Breast epithelium (tissue), 4 donors: ENCODE results near the gene C12orf56. TPM values are rescaled to one million over a fixed set of nuclear protein-coding genes. Genes with fewer than 3 reads are reported as not detected.

Experiments used
- DNase-seq, 2 donors: peaks; one replicate each; pipeline ENCODE4 v3.0.0-alpha.2; 2019; ENCODE audit warnings: low spot score in 2 of 2
- H3K27ac ChIP-seq, 2 donors: fragments of 200-600 bp; sonication (generic) in 1 of 2; one replicate each; pipeline ENCODE4 v1.5.1; 2016 to 2019; ENCODE audit warnings: mild to moderate bottlenecking in 1 of 2
- H3K27me3 ChIP-seq, 2 donors: fragments of 200-600 bp; sonication (generic) in 1 of 2; one replicate each; pipeline versions ENCODE4 v1.5.1 to v1.6.0; 2017 to 2019; ENCODE audit warnings: control low read depth in 1 of 2, mild to moderate bottlenecking in 1 of 2
- H3K36me3 ChIP-seq: fragments of 200-600 bp; one replicate; pipeline ENCODE4 v1.5.1; 2019
- H3K4me1 ChIP-seq, 2 donors: fragments of 200-600 bp; sonication (generic); one replicate each; pipeline ENCODE4 v1.5.1; 2016 to 2019; ENCODE audit warnings: control low read depth in 1 of 2
- H3K4me3 ChIP-seq, 3 donors: fragments of 200-600 bp; sonication (generic); 1 replicate in 2 of 3; 2 replicates in 1 of 3; pipeline ENCODE4 v1.5.1; 2016 to 2019; ENCODE audit warnings: mild to moderate bottlenecking in 3 of 3, moderate library complexity in 2 of 3
- H3K9me3 ChIP-seq, 2 donors: fragments of 200-600 bp; sonication (generic) in 1 of 2; one replicate each; pipeline ENCODE4 v1.5.1; 2016 to 2019; ENCODE audit warnings: control low read depth in 1 of 2
- POLR2A ChIP-seq: fragments of 450-650 bp; IDR thresholded peaks from one replicate; pipeline ENCODE4 v1.6.1; 2016; ENCODE audit warnings: antibody characterized with exemption, mild to moderate bottlenecking, moderate library complexity
- POLR2AphosphoS5 ChIP-seq, 3 donors: sonication (generic); formaldehyde crosslinking; IDR thresholded peaks; one replicate each; pipeline ENCODE4 v1.6.1; 2017; ENCODE audit warnings: antibody characterized with exemption in 3 of 3
- intact Hi-C: fragments of 100-400 bp; cut with DNase I; formaldehyde crosslinking; loops from one replicate; pipeline ENCODE4 v1.15.1; 2023; ENCODE audit warnings: low total_unique reads
- total RNA-seq, 3 donors: library from RNA; depleted of rRNA; stranded (reverse); fragments of >200 nt; gene quantifications; one replicate each; pipeline ENCODE4 v1.1.0, GENCODE V29; 2016
- TF ChIP-seq, protein P1 (sequence below), 3 donors: fragments of 450-650 bp; IDR thresholded peaks; one replicate each; pipeline ENCODE4 v1.5.1; 2016 to 2017; ENCODE audit warnings: antibody characterized with exemption in 3 of 3, mild to moderate bottlenecking in 3 of 3, moderate library complexity in 3 of 3

C12orf56 gene
- total RNA-seq, 3 donors from 2014 or later: not detected

- no peaks in the 10 kb centered on the region for H3K9me3 ChIP-seq
- TF ChIP-seq POLR2A: no peak
- no peak for TF ChIP-seq POLR2AphosphoS5 (IDR thresholded peaks at IDR 0.05)
- TF ChIP-seq, protein P1, sequence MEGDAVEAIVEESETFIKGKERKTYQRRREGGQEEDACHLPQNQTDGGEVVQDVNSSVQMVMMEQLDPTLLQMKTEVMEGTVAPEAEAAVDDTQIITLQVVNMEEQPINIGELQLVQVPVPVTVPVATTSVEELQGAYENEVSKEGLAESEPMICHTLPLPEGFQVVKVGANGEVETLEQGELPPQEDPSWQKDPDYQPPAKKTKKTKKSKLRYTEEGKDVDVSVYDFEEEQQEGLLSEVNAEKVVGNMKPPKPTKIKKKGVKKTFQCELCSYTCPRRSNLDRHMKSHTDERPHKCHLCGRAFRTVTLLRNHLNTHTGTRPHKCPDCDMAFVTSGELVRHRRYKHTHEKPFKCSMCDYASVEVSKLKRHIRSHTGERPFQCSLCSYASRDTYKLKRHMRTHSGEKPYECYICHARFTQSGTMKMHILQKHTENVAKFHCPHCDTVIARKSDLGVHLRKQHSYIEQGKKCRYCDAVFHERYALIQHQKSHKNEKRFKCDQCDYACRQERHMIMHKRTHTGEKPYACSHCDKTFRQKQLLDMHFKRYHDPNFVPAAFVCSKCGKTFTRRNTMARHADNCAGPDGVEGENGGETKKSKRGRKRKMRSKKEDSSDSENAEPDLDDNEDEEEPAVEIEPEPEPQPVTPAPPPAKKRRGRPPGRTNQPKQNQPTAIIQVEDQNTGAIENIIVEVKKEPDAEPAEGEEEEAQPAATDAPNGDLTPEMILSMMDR (IDR thresholded peaks at IDR 0.05): no peak
- no peaks in the 10 kb centered on the region for H3K4me1 ChIP-seq
- intact Hi-C loops: no loop called here
- no peak overlapping the region for H3K27ac ChIP-seq
- H3K4me3 ChIP-seq: no peak overlapping the region
- H3K27me3 ChIP-seq: no peaks in the 10 kb centered on the region
- no peaks in the 10 kb centered on the region for H3K36me3 ChIP-seq
- DNase-seq: no peak
These were observed 153.2 kb downstream of the C12orf56 start for GRCh38 chr12:64237382-64237781.

GRCh38 chr12:64236549-64236948, 154.0 kb downstream of the C12orf56 start:
- Histone ChIP-seq H3K9me3 (no peaks in the 10 kb centered on the region), H3K4me1 (no peaks in the 10 kb centered on the region), H3K27me3 (no peaks in the 10 kb centered on the region), H3K4me3 (no peak overlapping the region), H3K36me3 (no peaks in the 10 kb centered on the region), H3K27ac (no peak overlapping the region)
- no peak for TF ChIP-seq POLR2AphosphoS5 (IDR thresholded peaks at IDR 0.05)
- TF ChIP-seq, protein P1 (IDR thresholded peaks at IDR 0.05): no peak
- no peak for TF ChIP-seq POLR2A
- DNase-seq: no peak
- intact Hi-C loops: no loop called here

GRCh38 chr12:64232196-64232595, 158.4 kb downstream of the C12orf56 start:
- Histone ChIP-seq H3K27ac (no peak overlapping the region), H3K4me3 (no peak overlapping the region), H3K36me3 (no peaks in the 10 kb centered on the region), H3K27me3 (no peaks in the 10 kb centered on the region), H3K9me3 (no peaks in the 10 kb centered on the region), H3K4me1 (no peaks in the 10 kb centered on the region)
- intact Hi-C loops: no loop called here
- no peak for DNase-seq
- TF ChIP-seq, protein P1 (IDR thresholded peaks at IDR 0.05): no peak
- TF ChIP-seq POLR2AphosphoS5 (IDR thresholded peaks at IDR 0.05) (no peak), POLR2A (no peak)

- DNase-seq: no peak
- Histone ChIP-seq H3K36me3 (no peaks in the 10 kb centered on the region), H3K4me3 (no peak overlapping the region), H3K27me3 (no peaks in the 10 kb centered on the region), H3K4me1 (no peaks in the 10 kb centered on the region), H3K27ac (no peak overlapping the region), H3K9me3 (no peaks in the 10 kb centered on the region)
- TF ChIP-seq, protein P1 (IDR thresholded peaks at IDR 0.05): no peak
- TF ChIP-seq POLR2A (no peak), POLR2AphosphoS5 (IDR thresholded peaks at IDR 0.05) (no peak)
- intact Hi-C loops: no loop called here
These were observed 160.8 kb downstream of the C12orf56 start for GRCh38 chr12:64229796-64230195.

DNA sequence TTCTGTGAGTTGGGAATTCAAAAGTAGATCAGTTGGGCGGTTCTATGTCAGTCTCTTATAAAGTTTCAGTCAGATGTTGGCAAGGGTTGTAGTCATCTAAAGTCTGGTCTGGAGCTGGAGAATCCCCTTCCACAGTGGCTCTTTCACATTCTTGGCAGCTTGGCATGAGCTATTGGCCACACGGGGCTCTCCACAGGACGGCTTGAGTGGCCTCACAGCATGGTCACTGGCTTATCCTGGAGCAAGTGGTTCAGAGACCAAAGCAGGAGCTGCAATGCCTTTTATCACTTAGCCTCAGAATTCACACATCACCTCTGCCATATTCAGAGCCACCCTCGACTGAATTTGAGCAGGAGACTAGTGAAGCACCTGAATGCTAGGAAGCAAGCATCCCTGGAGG, 161.3 kb downstream of the C12orf56 start:
- no peaks in the 10 kb centered on the region for H3K36me3 ChIP-seq
- H3K27me3 ChIP-seq: no peaks in the 10 kb centered on the region
- no peak overlapping the region for H3K4me3 ChIP-seq
- DNase-seq: no peak
- intact Hi-C loops: no loop called here
- no peaks in the 10 kb centered on the region for H3K4me1 ChIP-seq
- no peak overlapping the region for H3K27ac ChIP-seq
- TF ChIP-seq POLR2A: no peak
- TF ChIP-seq, protein P1 (IDR thresholded peaks at IDR 0.05): no peak
- TF ChIP-seq POLR2AphosphoS5 (IDR thresholded peaks at IDR 0.05): no peak
- no peaks in the 10 kb centered on the region for H3K9me3 ChIP-seq
